CD14-positive monocyte (primary cell): ENCODE results near the gene STX3. TPM values are rescaled to one million over a fixed set of nuclear protein-coding genes. Genes with fewer than 3 reads are reported as not detected.

Experiments used
- DNase-seq, 3 donors: peaks; one replicate each; pipeline ENCODE4 v3.0.0-alpha.2; 2011 to 2022
- H2AFZ ChIP-seq: 2 replicates; pipeline ENCODE4 v1.6.0; 2012; ENCODE audit warnings: mild to moderate bottlenecking, low read depth, low read length, inconsistent platforms; ENCODE audit not compliant: insufficient read depth, poor library complexity, severe bottlenecking
- H3K27ac ChIP-seq, 2 donors: 1 replicate in 1 of 2; 2 replicates in 1 of 2; pipeline ENCODE4 v1.5.1; 2012 to 2013; ENCODE audit warnings: low read length in 2 of 2, control low read depth in 1 of 2, inconsistent platforms in 1 of 2, low read depth in 1 of 2, mild to moderate bottlenecking in 1 of 2
- H3K27me3 ChIP-seq, 2 donors: one replicate each; pipeline versions ENCODE4 v1.6.0 to v1.6.1; 2011 to 2013; ENCODE audit warnings: low read length in 2 of 2; ENCODE audit not compliant: control insufficient read depth in 2 of 2, insufficient read depth in 2 of 2
- H3K36me3 ChIP-seq, 2 donors: replicated peaks in 1 of 2; 1 replicate in 1 of 2; 2 replicates in 1 of 2; pipeline versions ENCODE4 v1.5.1 to v1.6.1; 2012 to 2013; ENCODE audit warnings: low read length in 2 of 2, control low read depth in 1 of 2, inconsistent platforms in 1 of 2, mild to moderate bottlenecking in 1 of 2; ENCODE audit not compliant: insufficient read depth in 2 of 2, control insufficient read depth in 1 of 2
- H3K4me1 ChIP-seq, 2 donors: 1 replicate in 1 of 2; 2 replicates in 1 of 2; pipeline versions ENCODE4 v1.5.1 to v1.6.1; 2012 to 2013; ENCODE audit warnings: low read length in 2 of 2, control low read depth in 1 of 2, inconsistent platforms in 1 of 2, mild to moderate bottlenecking in 1 of 2, moderate library complexity in 1 of 2; ENCODE audit not compliant: insufficient read depth in 2 of 2, control insufficient read depth in 1 of 2
- H3K4me2 ChIP-seq: replicated peaks from 2 replicates; pipeline ENCODE3; 2012; ENCODE audit warnings: low read length, moderate library complexity, mild to moderate bottlenecking; ENCODE audit not compliant: poor library complexity, severe bottlenecking; ENCODE audit errors: extremely low read depth
- H3K4me3 ChIP-seq, 3 experiments: fragments of 200-600 bp in 1 of 3; sonication (generic) in 1 of 3; replicated peaks in 1 of 3; 1 replicate in 2 of 3; 2 replicates in 1 of 3; pipeline ENCODE4 v1.5.1; 2011 to 2013; ENCODE audit warnings: low read length in 3 of 3, mild to moderate bottlenecking in 3 of 3, control low read depth in 2 of 3, low read depth in 2 of 3, inconsistent platforms in 1 of 3, moderate library complexity in 1 of 3
- H3K79me2 ChIP-seq: 2 replicates; pipeline ENCODE4 v1.6.0; 2012; ENCODE audit warnings: mild to moderate bottlenecking, control low read depth, inconsistent platforms, low read length, moderate library complexity; ENCODE audit not compliant: insufficient read depth
- H3K9ac ChIP-seq: 2 replicates; pipeline ENCODE4 v1.6.0; 2017; ENCODE audit warnings: low read length, mild to moderate bottlenecking; ENCODE audit not compliant: insufficient read depth, poor library complexity, severe bottlenecking
- H3K9me3 ChIP-seq, 2 donors: replicated peaks in 1 of 2; 1 replicate in 1 of 2; 2 replicates in 1 of 2; pipeline versions ENCODE4 v1.5.1 to v1.6.1; 2012 to 2013; ENCODE audit warnings: low read length in 2 of 2, control low read depth in 1 of 2; ENCODE audit not compliant: control insufficient read depth in 1 of 2, insufficient read depth in 1 of 2
- H4K20me1 ChIP-seq: 2 replicates; pipeline ENCODE4 v1.6.0; 2012; ENCODE audit warnings: mild to moderate bottlenecking, low read length, control low read depth, moderate library complexity; ENCODE audit not compliant: insufficient read depth
- H3K27ac Mint-ChIP-seq, 7 donors: one replicate each; pipeline ENCODE4 v1.8.0; 2020; ENCODE audit warnings: mild to moderate bottlenecking in 7 of 7, mixed read lengths in 7 of 7, moderate library complexity in 6 of 7, inconsistent platforms in 2 of 7
- H3K27me3 Mint-ChIP-seq, 3 donors: one replicate each; pipeline ENCODE4 v1.8.0; 2021 to 2022; ENCODE audit warnings: low read depth in 3 of 3, mild to moderate bottlenecking in 3 of 3, mixed read lengths in 3 of 3, moderate library complexity in 3 of 3, inconsistent platforms in 1 of 3
- H3K36me3 Mint-ChIP-seq, 2 donors: one replicate each; pipeline ENCODE4 v1.8.0; 2020; ENCODE audit warnings: mixed read lengths in 2 of 2, inconsistent platforms in 1 of 2, mild to moderate bottlenecking in 1 of 2
- H3K4me1 Mint-ChIP-seq: one replicate; pipeline ENCODE4 v1.8.0; 2020; ENCODE audit warnings: mild to moderate bottlenecking, mixed read lengths
- H3K4me3 Mint-ChIP-seq, 2 donors: one replicate each; pipeline ENCODE4 v1.8.0; 2020; ENCODE audit warnings: mild to moderate bottlenecking in 2 of 2, mixed read lengths in 2 of 2, moderate library complexity in 1 of 2
- H3K9me3 Mint-ChIP-seq, 7 donors: one replicate each; pipeline ENCODE4 v1.8.0; 2020 to 2022; ENCODE audit warnings: mixed read lengths in 7 of 7, mild to moderate bottlenecking in 6 of 7, moderate library complexity in 6 of 7, inconsistent platforms in 2 of 7
- WGBS: methylation state at CpG from one replicate; pipeline ENCODE4 v1.1.5; 2013; ENCODE audit warnings: missing lambda C conversion rate; ENCODE audit not compliant: insufficient coverage; 5-methylcytosine and 5-hydroxymethylcytosine counted together
- intact Hi-C, 2 donors: fragments of 100-400 bp; cut with micrococcal nuclease; formaldehyde crosslinking; loops; one replicate each; pipeline versions ENCODE4 v1.15.0 to v1.15.1; 2023
- polyA plus RNA-seq, 3 donors: library from polyadenylated mRNA; depleted of rRNA in 1 of 3; unstranded in 2 of 3; stranded (reverse) in 1 of 3; fragments of 300-500 nt in 2 of 3; fragments of >200 nt in 1 of 3; fragmentation: Illumina TruSeq in 2 of 3; gene quantifications; 1 replicate in 2 of 3; 2 replicates in 1 of 3; pipeline ENCODE4 v1.2.3, GENCODE V29; 2012 to 2021
- TF ChIP-seq, protein P1 (sequence below): fragments of 200-600 bp; IDR thresholded peaks from one replicate; pipeline ENCODE4 v1.8.0; 2022; ENCODE audit warnings: antibody characterized with exemption, mild to moderate bottlenecking

Gene STX3
- polyA plus RNA-seq, 3 donors = 22.4 to 50.9 (median 25.4) TPM

DNA sequence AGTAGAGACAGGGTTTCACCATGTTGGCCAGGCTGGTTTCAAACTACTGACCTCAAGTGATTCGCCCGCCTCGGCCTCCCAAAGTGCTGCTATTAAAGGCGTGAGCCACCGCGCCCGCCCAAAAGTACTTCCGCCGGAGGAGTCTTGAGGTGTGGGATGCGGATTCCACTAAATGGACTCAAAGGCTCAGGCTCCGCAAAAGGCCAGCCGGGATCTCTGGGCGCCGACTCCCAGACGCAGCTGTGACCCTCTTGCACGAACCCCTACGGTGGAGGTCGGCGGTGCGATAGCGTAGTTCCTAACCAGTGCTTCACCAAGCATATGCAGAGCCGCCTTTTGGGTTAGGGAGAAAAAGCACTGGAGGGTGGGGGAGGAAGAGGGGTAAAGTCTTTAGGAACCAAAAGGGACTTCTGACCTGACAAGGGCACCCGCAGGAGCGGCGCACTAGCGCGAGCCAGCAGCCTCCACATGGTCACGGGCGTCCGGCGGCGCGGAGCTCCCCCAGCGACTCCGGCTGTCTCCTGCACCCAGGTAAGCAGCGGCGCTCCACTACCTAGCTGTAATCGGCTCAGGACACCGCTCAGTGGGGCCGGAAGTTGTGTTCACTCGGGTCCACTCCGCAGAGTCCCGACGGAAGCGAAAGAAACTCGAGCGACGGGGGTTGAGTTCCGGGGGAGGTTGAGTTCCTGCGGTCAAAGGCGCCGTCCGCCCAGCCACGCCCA, 55.2 kb downstream of the STX3 start, which contains the start of gene MRPL16:
MRPL16 (minus strand) TSS at position 590 of the 722 bp plus-strand sequence; CDS start at position 470, 120 bp downstream.
- peak; percentile 83 to 88 (median 87) for DNase-seq
- TF ChIP-seq, protein P1, sequence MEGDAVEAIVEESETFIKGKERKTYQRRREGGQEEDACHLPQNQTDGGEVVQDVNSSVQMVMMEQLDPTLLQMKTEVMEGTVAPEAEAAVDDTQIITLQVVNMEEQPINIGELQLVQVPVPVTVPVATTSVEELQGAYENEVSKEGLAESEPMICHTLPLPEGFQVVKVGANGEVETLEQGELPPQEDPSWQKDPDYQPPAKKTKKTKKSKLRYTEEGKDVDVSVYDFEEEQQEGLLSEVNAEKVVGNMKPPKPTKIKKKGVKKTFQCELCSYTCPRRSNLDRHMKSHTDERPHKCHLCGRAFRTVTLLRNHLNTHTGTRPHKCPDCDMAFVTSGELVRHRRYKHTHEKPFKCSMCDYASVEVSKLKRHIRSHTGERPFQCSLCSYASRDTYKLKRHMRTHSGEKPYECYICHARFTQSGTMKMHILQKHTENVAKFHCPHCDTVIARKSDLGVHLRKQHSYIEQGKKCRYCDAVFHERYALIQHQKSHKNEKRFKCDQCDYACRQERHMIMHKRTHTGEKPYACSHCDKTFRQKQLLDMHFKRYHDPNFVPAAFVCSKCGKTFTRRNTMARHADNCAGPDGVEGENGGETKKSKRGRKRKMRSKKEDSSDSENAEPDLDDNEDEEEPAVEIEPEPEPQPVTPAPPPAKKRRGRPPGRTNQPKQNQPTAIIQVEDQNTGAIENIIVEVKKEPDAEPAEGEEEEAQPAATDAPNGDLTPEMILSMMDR = no peak
- Histone ChIP-seq H3K27me3 (no peaks in the 10 kb centered on the region), H3K4me1 (peaks cover 23 to 34% of the 10 kb centered on the region in 2 donors), H3K36me3 (peaks cover 29 to 34% of the 10 kb centered on the region in 2 donors), H3K79me2 (peaks cover 21% of the 10 kb centered on the region), H3K4me3 (peak within 1 kb of the TSS; percentile 69 to 88 (median 81)), H3K27ac (peak within 1 kb of the TSS; percentile 71 to 84), H3K9me3 (no peaks in the 10 kb centered on the region), H4K20me1 (no peaks in the 10 kb centered on the region), H3K9ac (peak within 1 kb of the TSS; percentile 76), H3K4me2 (peak within 1 kb of the TSS; percentile 94), H2AFZ (peak within 1 kb of the TSS; percentile 97)
- intact Hi-C loops = loop anchor here in 1 of 2 donors (5.0 kb wide), 1 partner anchor 143 kb away; the partner anchor contains the start of gene PATL1
- peaks cover 0 to 3% (median 0%) of the 10 kb centered on the region in 7 donors for H3K9me3 Mint-ChIP-seq
- H3K27ac Mint-ChIP-seq = peak within 1 kb of the TSS; percentile 87 to 94 (median 92)
- no peaks in the 10 kb centered on the region for H3K27me3 Mint-ChIP-seq
- peaks cover 24% of the 10 kb centered on the region for H3K4me1 Mint-ChIP-seq
- H3K36me3 Mint-ChIP-seq = peaks cover 25 to 26% of the 10 kb centered on the region in 2 donors
- under 1% methylated on average over 49 of the region's 54 CpGs for WGBS
- H3K4me3 Mint-ChIP-seq = peak within 1 kb of the TSS; percentile 90 to 95

DNA sequence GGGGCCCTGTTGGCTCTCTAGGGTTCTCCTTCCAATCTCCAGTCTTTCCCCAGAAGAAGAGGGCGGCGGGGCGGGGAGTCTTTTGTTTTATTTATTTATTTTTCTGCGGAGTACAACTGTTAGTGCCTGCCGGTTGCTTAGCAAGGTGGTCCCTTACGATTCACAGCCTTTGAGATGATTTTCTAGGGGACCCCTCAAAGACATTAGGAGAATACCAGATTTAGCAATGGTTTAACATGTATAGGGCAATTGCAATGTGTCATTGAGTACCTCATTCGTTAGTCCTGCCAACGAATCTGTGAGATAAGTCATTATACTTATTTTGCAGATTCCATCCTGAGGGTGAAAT, 55.7 kb downstream of the STX3 start:
- intact Hi-C loops = loop anchor here in 1 of 2 donors (5.0 kb wide), 1 partner anchor 144 kb away; the partner anchor contains the start of gene PATL1
- H3K9me3 Mint-ChIP-seq = peaks cover 0 to 3% (median 0%) of the 10 kb centered on the region in 7 donors
- H3K27ac ChIP-seq = peak overlapping the region; percentile 71 to 84
- peak overlapping the region; percentile 94 for H3K4me2 ChIP-seq
- peak overlapping the region; percentile 69 to 88 (median 81) for H3K4me3 ChIP-seq
- H3K27me3 ChIP-seq = no peaks in the 10 kb centered on the region
- H3K4me3 Mint-ChIP-seq = peak overlapping the region; percentile 90 to 95
- H3K36me3 ChIP-seq = peaks cover 24 to 28% of the 10 kb centered on the region in 2 donors
- H3K4me1 ChIP-seq = peaks cover 23 to 34% of the 10 kb centered on the region in 2 donors
- peak overlapping the region; percentile 76 for H3K9ac ChIP-seq
- TF ChIP-seq, protein P1 = no peak
- no peaks in the 10 kb centered on the region for H3K27me3 Mint-ChIP-seq
- H2AFZ ChIP-seq = peak overlapping the region; percentile 97
- WGBS = 13% methylated on average over 4 of the region's 8 CpGs
- H3K27ac Mint-ChIP-seq = peak overlapping the region; percentile 87 to 94 (median 92)
- DNase-seq = no peak
- peaks cover 24% of the 10 kb centered on the region for H3K4me1 Mint-ChIP-seq
- peaks cover 21% of the 10 kb centered on the region for H3K79me2 ChIP-seq
- no peaks in the 10 kb centered on the region for H3K9me3 ChIP-seq
- peaks cover 21 to 22% of the 10 kb centered on the region in 2 donors for H3K36me3 Mint-ChIP-seq
- no peaks in the 10 kb centered on the region for H4K20me1 ChIP-seq
